ENCODE measurements around the gene PRKAG2. TPM values are rescaled to one million over a fixed set of nuclear protein-coding genes. Genes with fewer than 3 reads are reported as not detected.
A peak's percentile ranks its signal among the peaks of the same experiment; 100 is the strongest.
"Not testable (repeated sequence)": the region's sequence is repeated elsewhere in the genome, so short reads cannot be mapped to it uniquely, and the experiment has no call there.

PRKAG2 gene
- total RNA-seq, 1 donor from 2014 or later = 35.4 TPM

GRCh38 chr7:151827620-151828019 is 49.3 kb downstream of the PRKAG2 start:
- DNase-seq (no peak), ATAC-seq (no peak)
- H3K27me3 ChIP-seq (ENCODE audit: low read depth) = no peaks in the 10 kb centered on the region
- TF ChIP-seq CTCF (IDR thresholded peaks at IDR 0.05) = no peak
- H3K9me3 ChIP-seq = no peaks in the 10 kb centered on the region
- H3K36me3 ChIP-seq = no peaks in the 10 kb centered on the region
- H3K27ac ChIP-seq = no peak overlapping the region
- H3K4me3 ChIP-seq = no peak overlapping the region
- intact Hi-C loops (cut with DNase I) = no loop called here
- peaks cover 26% of the 10 kb centered on the region for H3K4me1 ChIP-seq

GRCh38 chr7:151826316-151826715 is 50.6 kb downstream of the PRKAG2 start:
- peaks cover 26% of the 10 kb centered on the region for H3K4me1 ChIP-seq
- H3K9me3 ChIP-seq; DNase-seq; intact Hi-C loops (cut with DNase I); H3K27ac ChIP-seq; H3K36me3 ChIP-seq; H3K27me3 ChIP-seq (ENCODE audit: low read depth); ATAC-seq; H3K4me3 ChIP-seq: not testable (repeated sequence)

GRCh38 chr7:151825721-151826120 is 51.2 kb downstream of the PRKAG2 start:
- peak; percentile 17 for DNase-seq
- Histone ChIP-seq H3K27ac (no peak overlapping the region), H3K9me3 (no peaks in the 10 kb centered on the region), H3K36me3 (no peaks in the 10 kb centered on the region), H3K4me1 (peaks cover 26% of the 10 kb centered on the region), H3K4me3 (no peak overlapping the region), H3K27me3 (ENCODE audit: low read depth) (no peaks in the 10 kb centered on the region)
- no peak for TF ChIP-seq CTCF (IDR thresholded peaks at IDR 0.05)
- ATAC-seq = no peak
- intact Hi-C loops (cut with DNase I) = no loop called here

- peak; percentile 20 for DNase-seq
- H3K4me1 ChIP-seq = peaks cover 31% of the 10 kb centered on the region
- ATAC-seq = peak in 1 of 2 donors; percentile 26
- intact Hi-C loops (cut with DNase I) = no loop called here
- no peak for TF ChIP-seq CTCF (IDR thresholded peaks at IDR 0.05)
- H3K36me3 ChIP-seq = no peaks in the 10 kb centered on the region
- no peak overlapping the region for H3K4me3 ChIP-seq
- H3K27ac ChIP-seq = no peak overlapping the region
- H3K27me3 ChIP-seq (ENCODE audit: low read depth) = no peaks in the 10 kb centered on the region
- no peaks in the 10 kb centered on the region for H3K9me3 ChIP-seq
These were observed 52.5 kb downstream of the PRKAG2 start for GRCh38 chr7:151824373-151824933.

GRCh38 chr7:151823566-151824372 is 53.1 kb downstream of the PRKAG2 start:
- ATAC-seq = no peak
- Histone ChIP-seq H3K4me3 (no peak overlapping the region), H3K27ac (peak overlapping the region; percentile 10)

More at GRCh38 chr7:151823566-151824372, 53.1 kb downstream of the PRKAG2 start:
- H3K9me3 ChIP-seq = no peaks in the 10 kb centered on the region
- no peaks in the 10 kb centered on the region for H3K36me3 ChIP-seq
- DNase-seq = no peak
- TF ChIP-seq CTCF (IDR thresholded peaks at IDR 0.05) = no peak
- intact Hi-C loops (cut with DNase I) = no loop called here
- no peaks in the 10 kb centered on the region for H3K27me3 ChIP-seq (ENCODE audit: low read depth)
- peaks cover 34% of the 10 kb centered on the region for H3K4me1 ChIP-seq

All from lower lobe of right lung (tissue), 2 donors.